NCI-H1436 (cell line): ENCODE measurements around the gene CHD2.

ENCODE experiments used
- DNase-seq: peaks from one replicate; lab custom pipeline; 2025; lab: John Stamatoyannopoulos, UW

Gene CHD2

GRCh38 chr15:92932946-92933649 lies 33.0 kb downstream of the CHD2 start:
- DNase-seq, result no peak

- no peak for DNase-seq
Observed at GRCh38 chr15:92933831-92934230, 33.7 kb downstream of the CHD2 start.

GRCh38 chr15:92934716-92935115 lies 34.6 kb downstream of the CHD2 start:
- no peak for DNase-seq

GRCh38 chr15:92936138-92936537 lies 36.0 kb downstream of the CHD2 start:
- no peak for DNase-seq

- DNase-seq, result no peak
Observed at GRCh38 chr15:92936693-92937092, 36.6 kb downstream of the CHD2 start.

- no peak for DNase-seq
Observed at GRCh38 chr15:92937901-92938300, 37.8 kb downstream of the CHD2 start.

GRCh38 chr15:92938387-92938786 lies 38.3 kb downstream of the CHD2 start:
- DNase-seq, result no peak

- DNase-seq, result no peak
Observed at GRCh38 chr15:92941668-92942067, 41.5 kb downstream of the CHD2 start.

GRCh38 chr15:92942706-92943105 lies 42.6 kb downstream of the CHD2 start:
- DNase-seq, result no peak

- no peak for DNase-seq
Observed at GRCh38 chr15:92943581-92943980, 43.5 kb downstream of the CHD2 start.

GRCh38 chr15:92944946-92945521 lies 44.9 kb downstream of the CHD2 start:
- no peak for DNase-seq

- DNase-seq, result no peak
Observed at GRCh38 chr15:92947071-92947730, 47.1 kb downstream of the CHD2 start.

GRCh38 chr15:92949604-92950249 lies 49.6 kb downstream of the CHD2 start:
- DNase-seq, result no peak

- no peak for DNase-seq
Observed at GRCh38 chr15:92951800-92952457, 51.8 kb downstream of the CHD2 start.

- DNase-seq, result no peak
Observed at GRCh38 chr15:92952458-92952850, 52.3 kb downstream of the CHD2 start.

- no peak for DNase-seq
Observed at GRCh38 chr15:92953566-92953965, 53.4 kb downstream of the CHD2 start.

GRCh38 chr15:92954002-92954401 lies 53.9 kb downstream of the CHD2 start:
- DNase-seq, result no peak

- no peak for DNase-seq
Observed at GRCh38 chr15:92954578-92954977, 54.5 kb downstream of the CHD2 start.

- no peak for DNase-seq
Observed at GRCh38 chr15:92955706-92956105, 55.6 kb downstream of the CHD2 start.

GRCh38 chr15:92958105-92958504 lies 58.0 kb downstream of the CHD2 start:
- no peak for DNase-seq

GRCh38 chr15:92959219-92959618 lies 59.1 kb downstream of the CHD2 start:
- no peak for DNase-seq

- DNase-seq, result no peak
Observed at GRCh38 chr15:92960996-92961681, 61.0 kb downstream of the CHD2 start.
